HG03432 (cell line): ENCODE results near the gene GLS2.
"Not testable (repeated sequence)": the region's sequence is repeated elsewhere in the genome, so short reads cannot be mapped to it uniquely, and the experiment has no call there.

Experiments
- ATAC-seq: cut with Tn5 transposase; IDR thresholded peaks from one replicate; pipeline ENCODE4 v1.9.1; 2021; ENCODE audit warnings: mild to moderate bottlenecking, moderate library complexity; ENCODE audit not compliant: unreplicated experiment

Gene GLS2

DNA sequence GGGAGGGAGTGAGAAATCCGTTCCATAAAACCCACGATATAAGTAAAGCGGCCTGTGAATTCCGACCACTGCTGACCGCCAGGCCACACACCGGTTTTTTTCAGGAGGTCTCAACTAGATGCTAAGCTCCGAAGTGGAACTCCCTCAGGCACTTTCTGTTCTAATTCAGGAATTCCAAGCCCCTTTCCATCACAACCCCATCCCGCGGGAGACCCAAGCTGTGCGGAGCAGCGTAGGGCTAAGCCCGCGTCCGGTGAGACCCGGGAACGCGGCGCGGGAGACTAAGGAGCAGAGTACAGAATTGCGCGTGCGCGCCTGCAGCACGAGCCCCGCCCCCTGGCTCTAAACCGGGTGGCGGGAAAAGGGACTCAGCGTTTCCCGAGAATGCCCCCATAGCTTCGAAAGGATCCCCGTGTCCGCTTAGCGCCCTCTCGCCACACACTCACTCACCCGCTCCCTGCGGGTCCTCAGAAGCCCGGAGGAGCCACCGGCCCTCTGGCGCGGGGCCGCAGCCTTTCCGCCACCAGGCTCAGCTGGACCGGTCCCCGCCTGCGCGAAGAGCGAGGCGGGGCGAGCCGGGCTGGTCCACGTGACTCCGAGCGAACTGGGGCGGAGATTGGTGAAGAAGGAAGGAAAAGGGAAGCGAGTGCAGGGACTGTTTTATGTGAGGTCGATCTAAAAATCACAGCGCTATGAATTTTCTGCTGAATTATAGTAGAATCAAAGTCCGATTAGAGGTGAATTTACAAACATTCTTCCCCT, 38.9 kb downstream of the GLS2 start, which contains the start of gene TIMELESS:
Gene TIMELESS, minus strand, starts transcription at position 567 of the 762 bp plus-strand sequence. CDS start 15,256 bp downstream, outside the sequence.
- peak; percentile 97 for ATAC-seq

- not testable (repeated sequence) for ATAC-seq
These were observed 44.8 kb downstream of the GLS2 start for GRCh38 chr12:56443208-56443607.

- no peak for ATAC-seq
These were observed 50.4 kb downstream of the GLS2 start for GRCh38 chr12:56437430-56438176.

DNA sequence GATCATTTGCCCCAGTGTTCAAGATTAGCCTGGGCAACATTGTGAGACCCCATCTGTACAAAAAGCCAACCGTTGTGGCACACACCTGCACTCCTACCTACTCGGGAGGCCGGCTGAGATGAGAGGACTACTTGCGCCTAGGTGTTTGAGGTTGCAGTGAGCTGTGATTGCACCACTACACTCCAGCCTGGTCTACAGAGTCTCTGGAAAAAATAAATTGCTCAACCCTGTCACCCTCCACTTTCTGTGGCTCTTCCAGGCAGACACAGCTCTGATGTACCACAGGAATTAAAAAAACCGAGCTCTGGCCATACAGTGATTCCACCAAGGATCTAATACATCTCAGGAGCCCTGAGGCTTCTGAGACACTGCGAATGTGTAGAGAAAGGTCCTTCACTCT, 53.1 kb downstream of the GLS2 start:
- ATAC-seq: no peak

DNA sequence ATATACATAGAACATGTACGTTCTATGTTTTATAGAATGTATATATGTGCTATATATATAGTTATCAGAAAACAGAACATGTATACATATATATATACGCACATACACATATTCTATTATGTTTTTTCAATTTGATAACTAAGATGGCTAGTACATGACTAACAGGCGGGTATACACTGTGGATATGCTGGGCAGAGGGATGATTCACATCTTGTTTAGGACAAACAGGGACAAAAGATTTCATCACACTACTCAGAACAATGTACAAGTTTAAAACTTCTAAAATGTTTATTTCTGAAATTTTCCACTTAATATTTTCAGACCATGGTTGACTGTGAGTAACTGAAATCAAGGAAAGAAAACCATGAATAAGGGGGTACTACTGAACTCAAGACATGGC, 56.1 kb downstream of the GLS2 start:
- no peak for ATAC-seq

- ATAC-seq: no peak
These were observed 56.7 kb downstream of the GLS2 start for GRCh38 chr12:56431288-56431687.

DNA sequence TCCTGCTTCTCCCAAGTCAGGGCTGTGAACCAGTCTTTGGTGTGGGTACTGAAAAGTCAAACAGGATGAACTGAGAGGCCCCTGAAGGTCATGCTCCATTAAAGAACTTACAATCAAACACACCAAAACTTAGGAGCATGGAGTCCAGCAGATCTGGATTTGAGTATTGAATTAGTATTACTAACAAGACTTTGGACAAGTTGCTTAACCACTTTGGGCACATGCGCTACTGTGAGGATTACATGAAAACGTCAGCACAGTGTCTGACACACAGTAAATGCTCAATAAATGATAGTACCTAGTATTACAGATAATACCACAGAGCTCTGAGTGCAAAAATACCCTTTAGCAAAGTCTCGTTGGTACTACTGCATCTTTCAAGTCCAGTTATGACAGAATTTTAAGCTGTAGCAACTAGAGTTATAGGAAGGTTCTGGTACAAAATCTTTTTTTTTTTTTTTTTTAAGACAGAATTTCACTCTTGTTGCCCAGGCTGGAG, 62.0 kb downstream of the GLS2 start:
- ATAC-seq: no peak

DNA sequence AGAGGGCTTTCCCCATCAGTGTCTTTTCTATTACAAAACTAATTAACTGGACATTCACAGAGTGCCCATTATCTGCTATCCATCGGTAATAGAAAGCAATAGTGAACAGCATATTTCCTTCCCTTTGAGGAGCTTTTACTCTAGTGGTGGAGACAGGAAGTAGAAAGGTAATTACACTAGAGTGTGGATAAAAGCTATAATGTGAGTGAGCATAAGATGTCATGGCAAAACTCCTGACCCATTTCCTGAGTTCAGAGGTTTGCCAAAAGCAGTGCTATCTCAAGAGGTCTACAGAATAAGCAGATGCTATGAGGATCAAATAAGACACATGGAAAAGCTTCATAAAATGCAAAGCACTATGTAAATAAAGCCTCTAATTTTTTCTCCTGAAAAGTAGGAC, 62.8 kb downstream of the GLS2 start:
- no peak for ATAC-seq
